Fibroblast of skin of left biceps (primary cell): ENCODE data around the gene CD6.

Experiments used
- DNase-seq, 2 experiments: peaks; one replicate each; pipeline ENCODE4 v3.0.0-alpha.2; 2013; ENCODE audit warnings: low read depth in 2 of 2

The CD6 gene

DNA sequence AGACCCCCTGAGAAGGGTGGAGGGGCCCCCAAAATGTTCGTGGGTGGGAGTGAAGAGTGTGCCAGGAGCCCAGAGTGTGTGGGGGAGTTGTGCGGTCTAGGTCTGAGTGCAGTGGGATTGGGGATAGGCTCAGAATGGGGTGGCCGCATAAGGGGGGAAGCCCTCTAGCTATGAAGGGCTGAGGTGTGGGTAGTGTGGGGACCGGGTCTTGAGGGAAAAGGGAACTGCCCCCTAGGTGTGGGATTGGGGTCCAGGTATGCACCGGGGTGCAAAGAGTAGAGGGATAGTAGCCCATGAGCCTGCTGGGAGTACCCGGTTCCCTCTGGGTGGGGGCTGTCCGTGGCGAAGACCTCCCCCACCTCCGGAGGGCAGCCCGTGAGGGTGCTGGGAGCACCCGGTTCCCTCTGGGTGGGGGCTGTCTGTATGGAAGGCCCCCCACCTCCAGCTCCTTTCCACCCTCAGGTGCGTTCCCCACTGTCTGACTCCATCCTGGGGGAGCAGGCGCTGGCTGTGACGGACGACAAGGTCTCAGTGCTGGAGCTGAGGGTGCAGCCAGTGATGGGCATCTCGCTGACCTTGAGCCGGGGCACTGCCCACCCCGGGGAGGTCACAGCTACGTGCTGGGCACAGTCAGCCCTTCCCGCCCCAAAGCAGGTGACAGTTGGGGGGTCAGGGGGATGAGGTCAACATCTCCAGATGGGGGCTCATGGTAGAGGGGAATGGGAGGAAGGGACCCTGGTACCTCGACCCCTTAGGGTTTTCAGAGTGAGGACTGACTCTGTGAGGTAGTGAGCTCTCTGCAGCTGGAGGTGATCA is 36.5 kb upstream of the CD6 start:
- DNase-seq, result no peak

DNA sequence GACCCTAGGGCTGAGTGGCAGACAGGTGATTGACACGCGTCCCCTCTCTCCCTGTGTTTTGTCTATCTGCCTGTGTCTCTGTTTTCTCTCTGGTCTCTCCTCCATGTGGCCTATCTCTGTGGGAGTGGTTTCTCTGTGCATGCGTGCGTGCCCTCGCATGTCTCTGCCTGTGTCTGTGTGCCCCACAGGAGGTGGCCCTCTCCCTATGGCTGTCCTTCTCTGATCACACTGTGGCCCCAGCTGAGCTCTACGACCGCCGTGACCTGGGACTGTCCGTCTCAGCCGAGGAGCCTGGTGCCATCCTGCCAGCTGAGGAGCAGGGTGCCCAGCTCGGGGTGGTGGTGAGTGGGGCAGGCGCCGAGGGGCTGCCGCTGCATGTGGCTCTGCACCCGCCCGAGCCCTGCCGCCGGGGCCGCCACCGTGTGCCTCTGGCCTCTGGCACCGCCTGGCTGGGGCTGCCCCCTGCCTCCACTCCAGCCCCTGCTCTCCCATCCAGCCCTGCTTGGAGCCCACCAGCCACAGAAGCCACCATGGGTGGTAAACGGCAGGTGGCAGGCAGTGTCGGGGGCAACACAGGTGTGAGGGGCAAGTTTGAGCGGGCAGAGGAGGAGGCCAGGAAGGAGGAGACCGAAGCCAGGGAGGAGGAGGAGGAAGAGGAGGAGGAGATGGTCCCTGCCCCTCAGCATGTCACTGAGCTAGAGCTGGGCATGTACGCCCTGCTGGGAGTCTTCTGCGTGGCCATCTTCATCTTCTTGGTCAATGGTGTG is 35.6 kb upstream of the CD6 start:
- no peak for DNase-seq

- no peak for DNase-seq
Measured at GRCh38 chr11:60936467-60937143, 34.9 kb upstream of the CD6 start.

GRCh38 chr11:60937144-60937527 is 34.3 kb upstream of the CD6 start:
- no peak for DNase-seq

DNA sequence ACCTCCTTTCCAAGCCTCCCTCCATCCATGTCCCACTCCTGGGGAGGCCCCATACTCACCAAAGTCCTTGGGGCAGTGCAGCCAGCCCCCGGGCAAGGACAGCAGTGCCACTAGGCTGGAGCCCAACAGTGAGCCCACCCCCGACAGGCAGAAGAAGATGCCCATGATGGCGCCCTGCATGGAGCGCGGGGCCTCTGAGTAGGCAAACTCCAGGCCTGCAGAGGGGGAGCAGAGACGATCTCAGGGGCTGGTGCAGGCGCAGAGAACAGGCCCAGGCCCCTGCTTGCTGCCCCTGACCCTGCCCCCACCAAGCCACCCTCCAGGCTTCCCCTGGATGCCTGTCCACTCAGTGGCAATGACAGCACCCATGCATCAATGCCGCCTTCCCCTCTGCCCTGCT is 33.7 kb upstream of the CD6 start:
- no peak for DNase-seq

DNA sequence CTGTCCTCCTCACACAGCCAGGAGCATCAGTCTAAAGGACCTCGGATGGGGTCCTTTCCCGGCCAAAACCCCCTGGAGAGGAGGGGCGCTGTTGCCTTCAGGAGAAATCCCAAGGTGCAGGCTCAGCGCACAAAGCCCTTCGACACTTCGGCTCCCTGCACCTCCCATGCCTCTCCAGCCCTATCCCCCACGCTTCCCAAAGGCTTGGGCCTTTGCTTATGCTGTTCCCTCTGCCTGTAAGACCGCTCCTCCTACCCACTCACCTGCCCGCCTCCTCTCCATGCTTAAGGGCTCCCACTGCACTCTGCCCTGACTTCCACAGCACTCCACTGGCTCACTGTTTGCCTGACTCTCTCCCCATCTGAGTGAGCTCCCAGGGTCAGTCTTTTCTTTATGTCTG is 33.0 kb upstream of the CD6 start:
- DNase-seq, result no peak

- no peak for DNase-seq
Measured at GRCh38 chr11:60939301-60939700, 32.2 kb upstream of the CD6 start.

DNA sequence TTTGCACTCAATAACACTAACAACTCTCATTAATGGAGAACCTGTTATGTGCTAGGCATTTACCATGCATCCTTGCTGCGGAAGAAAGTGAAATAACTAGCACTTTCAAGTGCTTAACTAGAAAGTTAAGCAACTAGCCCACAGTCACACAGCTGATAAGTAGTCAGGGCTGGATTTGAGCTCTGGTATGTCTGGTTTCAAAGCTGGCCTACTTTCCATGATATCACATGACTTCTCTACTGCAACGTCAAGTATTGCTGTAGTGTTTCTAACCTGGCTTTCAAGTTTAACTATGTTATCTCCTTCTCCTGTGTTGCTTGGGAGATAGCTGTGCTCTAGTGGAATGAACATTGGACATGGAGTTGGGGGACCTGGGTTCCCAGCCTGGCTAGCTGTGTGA is 31.6 kb upstream of the CD6 start:
- no peak for DNase-seq

- no peak for DNase-seq
Measured at GRCh38 chr11:60941371-60942119, 29.9 kb upstream of the CD6 start.

- no peak for DNase-seq
Measured at GRCh38 chr11:60942219-60942618, 29.3 kb upstream of the CD6 start.

DNA sequence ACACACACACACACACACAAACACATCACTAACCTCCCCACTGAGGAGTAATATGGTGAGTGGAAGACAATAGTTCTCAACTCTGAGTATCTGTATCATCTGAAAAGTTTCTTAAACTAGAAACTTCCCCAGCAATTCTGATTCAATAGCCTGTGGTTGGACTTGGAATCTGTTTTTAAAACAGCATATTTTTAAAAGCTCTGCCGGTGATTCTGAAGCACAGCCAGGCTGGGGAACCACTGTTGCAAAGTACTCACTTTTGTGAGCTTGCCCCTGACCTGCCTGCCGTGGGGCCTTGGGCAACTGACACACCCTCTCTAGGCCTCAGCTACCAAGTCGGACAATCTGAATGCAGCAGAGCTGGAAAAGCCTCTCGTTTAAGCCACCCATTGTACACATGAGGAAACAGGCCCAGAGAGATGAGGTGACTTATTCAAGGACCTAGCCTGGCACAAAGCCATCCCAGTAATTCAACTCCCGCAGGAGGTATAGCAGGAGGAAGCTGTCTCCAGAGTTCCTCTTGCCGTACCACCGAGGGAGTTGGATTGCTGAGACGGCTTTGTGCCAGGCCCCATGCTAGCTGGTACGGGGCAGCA is 28.4 kb upstream of the CD6 start:
- no peak for DNase-seq

DNA sequence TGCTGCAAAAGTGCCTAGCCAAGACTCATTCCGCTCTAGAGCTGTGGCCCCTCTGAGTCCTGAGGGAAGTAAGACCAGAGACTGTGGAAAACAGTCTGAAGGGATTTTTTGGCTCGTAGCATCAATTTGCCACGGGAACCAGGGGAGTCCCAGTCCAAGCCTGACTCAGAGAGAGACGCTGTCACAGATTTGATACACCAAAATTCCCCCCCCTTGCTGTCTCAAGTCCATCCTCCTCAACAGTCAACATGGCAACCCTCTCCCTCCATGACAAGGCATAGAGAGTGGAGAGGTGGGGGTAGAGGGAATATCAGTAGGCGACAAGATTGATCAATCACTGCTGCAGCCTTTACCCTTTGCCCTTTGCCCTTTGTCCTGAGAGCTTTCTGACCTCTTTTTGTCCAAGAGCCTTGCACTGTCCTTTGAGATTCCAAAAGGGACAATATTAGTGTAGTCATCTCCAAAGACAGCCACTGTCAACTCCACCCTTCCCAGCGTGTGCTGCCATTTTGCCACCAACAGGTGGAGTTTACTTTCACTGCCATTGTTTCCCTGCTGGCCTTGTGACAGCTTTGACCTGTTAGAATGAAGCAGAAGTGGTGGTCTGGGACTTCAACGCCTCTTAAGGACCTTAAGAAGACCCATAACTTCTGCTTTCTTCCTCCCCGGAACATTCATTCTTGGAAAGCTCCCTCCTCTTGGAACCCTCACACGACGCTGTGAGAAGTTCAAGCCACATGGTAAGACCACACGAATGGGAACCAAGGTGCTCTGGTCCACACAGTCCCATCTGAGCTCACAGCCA is 26.8 kb upstream of the CD6 start:
- no peak for DNase-seq

GRCh38 chr11:60945295-60945667 is 26.2 kb upstream of the CD6 start:
- DNase-seq, result no peak

DNA sequence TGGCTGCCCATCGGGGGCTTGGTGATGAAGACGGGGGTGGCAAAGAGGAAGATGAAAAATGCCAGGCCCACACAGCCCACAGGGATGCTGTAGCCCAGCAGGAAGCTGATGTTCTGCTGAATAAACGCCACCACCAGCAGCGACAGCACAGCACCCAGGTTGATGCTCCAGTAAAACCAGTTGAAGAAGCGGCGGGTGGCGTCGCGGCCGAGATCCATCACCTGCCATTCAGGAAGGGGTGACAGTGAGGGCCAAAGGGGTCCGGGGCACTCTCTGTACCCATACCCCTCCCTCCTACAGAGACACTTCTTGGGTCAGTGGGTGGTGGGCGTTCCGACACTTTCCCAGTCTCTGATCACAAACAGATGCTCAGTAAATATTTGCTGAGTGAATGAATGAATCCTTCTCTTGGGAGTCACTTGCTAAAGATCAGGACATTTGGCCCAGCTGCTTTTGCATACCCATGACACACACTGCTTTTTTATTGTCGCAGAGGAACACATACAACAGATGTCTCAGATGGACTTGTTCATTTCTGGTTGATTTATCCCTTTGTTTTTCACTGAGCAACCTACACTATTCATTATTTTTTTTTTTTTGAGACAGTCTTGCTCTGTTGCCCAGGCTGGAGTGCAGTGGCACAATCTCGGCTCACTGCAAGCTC is 24.7 kb upstream of the CD6 start:
- DNase-seq, result no peak

DNA sequence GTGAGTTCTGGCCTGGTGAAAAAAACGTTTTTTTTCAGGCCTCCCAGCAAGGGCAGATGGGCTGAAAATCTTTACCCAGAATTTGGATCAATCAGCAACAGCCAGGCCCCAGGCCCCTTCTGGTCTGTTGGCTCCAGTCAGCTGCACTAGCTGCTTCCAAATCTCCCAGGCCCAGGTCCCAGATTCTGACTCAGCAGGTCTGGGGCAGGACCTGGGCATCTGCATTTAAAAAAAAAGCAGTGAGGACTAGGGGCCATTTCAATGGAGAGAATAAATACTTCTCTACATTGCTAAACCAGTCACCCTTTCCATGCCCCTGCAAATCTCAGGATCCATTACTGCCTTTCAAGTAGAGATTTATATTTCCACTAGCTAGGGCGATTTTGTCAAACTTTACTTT is 23.8 kb upstream of the CD6 start:
- DNase-seq, result no peak

- no peak for DNase-seq
Measured at GRCh38 chr11:60948250-60948649, 23.2 kb upstream of the CD6 start.

DNA sequence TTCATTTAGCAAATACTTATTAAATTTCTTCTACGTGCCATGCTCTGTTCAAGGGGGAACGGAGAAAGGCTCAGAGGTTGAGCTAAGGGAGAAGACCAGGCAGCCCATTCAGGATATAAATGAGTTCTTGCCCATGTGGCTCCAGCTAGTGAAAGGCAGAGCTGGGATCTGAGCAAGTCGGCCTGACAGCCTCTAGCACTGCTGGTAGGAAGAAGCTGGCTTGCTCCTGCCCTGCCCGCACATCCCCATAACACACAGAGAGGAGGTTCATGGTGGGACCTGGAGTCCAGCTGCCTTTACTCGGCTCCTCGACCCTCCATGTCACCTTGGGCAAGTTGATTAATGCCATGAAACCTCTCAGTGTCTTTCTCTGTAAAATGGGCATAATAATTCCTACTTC is 21.5 kb upstream of the CD6 start:
- DNase-seq, result no peak

GRCh38 chr11:60950933-60951605 is 20.4 kb upstream of the CD6 start:
- no peak for DNase-seq

- DNase-seq, result no peak
Measured at GRCh38 chr11:60951606-60951903, 19.9 kb upstream of the CD6 start.
